Lung (tissue), 12 donors: Measurements from ENCODE around the gene RNH1. TPM values are rescaled to one million over a fixed set of nuclear protein-coding genes. Genes with fewer than 3 reads are reported as not detected.
"Not testable (repeated sequence)": the region's sequence is repeated elsewhere in the genome, so short reads cannot be mapped to it uniquely, and the experiment has no call there.

Experiments used
- ATAC-seq: fragments of 200-7000 bp; cut with Tn5 transposase; one replicate; pipeline ENCODE4 v1.9.1; 2020; ENCODE audit warnings: moderate number of reproducible peaks; ENCODE audit not compliant: insufficient read depth, low FRiP score
- DNase-seq, 3 donors: peaks; one replicate each; pipeline ENCODE4 v3.0.0-alpha.2; 2013 to 2017
- H3K27ac ChIP-seq, 2 donors: one replicate each; pipeline ENCODE4 v1.5.1; 2013; ENCODE audit warnings: mild to moderate bottlenecking in 2 of 2, moderate library complexity in 2 of 2, control low read depth in 1 of 2, inconsistent platforms in 1 of 2, low read depth in 1 of 2, low read length in 1 of 2
- H3K27me3 ChIP-seq, 3 donors: one replicate each; pipeline ENCODE4 v1.5.1; 2013; ENCODE audit warnings: low read length in 2 of 3; ENCODE audit not compliant: control insufficient read depth in 3 of 3, insufficient read depth in 3 of 3
- H3K36me3 ChIP-seq, 4 donors: one replicate each; pipeline ENCODE4 v1.5.1; 2013; ENCODE audit warnings: low read length in 4 of 4, mild to moderate bottlenecking in 1 of 4, moderate library complexity in 1 of 4; ENCODE audit not compliant: control insufficient read depth in 4 of 4, insufficient read depth in 4 of 4
- H3K4me1 ChIP-seq, 5 donors: one replicate each; pipeline ENCODE4 v1.5.1; 2013; ENCODE audit warnings: low read length in 5 of 5, mild to moderate bottlenecking in 2 of 5, moderate library complexity in 1 of 5; ENCODE audit not compliant: control insufficient read depth in 5 of 5, insufficient read depth in 5 of 5
- H3K4me3 ChIP-seq: one replicate; pipeline ENCODE4 v1.5.1; 2013; ENCODE audit warnings: mild to moderate bottlenecking, control low read depth, moderate library complexity
- H3K9ac ChIP-seq, 2 donors: one replicate each; pipeline ENCODE4 v1.5.1; 2013; ENCODE audit warnings: low read length in 2 of 2, control low read depth in 1 of 2; ENCODE audit not compliant: insufficient read depth in 1 of 2
- H3K9me3 ChIP-seq, 4 donors: one replicate each; pipeline ENCODE4 v1.5.1; 2013; ENCODE audit warnings: low read length in 3 of 4, mild to moderate bottlenecking in 1 of 4, moderate library complexity in 1 of 4; ENCODE audit not compliant: control insufficient read depth in 4 of 4, insufficient read depth in 3 of 4
- WGBS, 2 donors: extraction: QIAGEN DNeasy Blood & Tissue Kit; methylation state at CpG; one replicate each; pipeline ENCODE4 v1.1.7; 2013; 5-methylcytosine and 5-hydroxymethylcytosine counted together
- polyA plus RNA-seq, 2 donors: library from polyadenylated mRNA; stranded (reverse); fragments of 200-250 nt; gene quantifications; one replicate each; pipeline ENCODE4 v1.2.1, GENCODE V29; 2013
- total RNA-seq, 2 donors: library from RNA; depleted of rRNA in 1 of 2; stranded (reverse); fragments of >200 nt in 1 of 2; gene quantifications; one replicate each; pipeline ENCODE4 v1.2.1, GENCODE V29; 2014 to 2021
- TF ChIP-seq, protein P1 (sequence below): IDR thresholded peaks from 2 replicates; pipeline ENCODE4 v1.5.1; 2012; ENCODE audit warnings: mild to moderate bottlenecking; ENCODE audit errors: control extremely low read depth, extremely low read depth
- donor health status: control.
- donor health status: control.
- donor health status: Bipolar disorder and iron deficiency.
- donor health status: healthy.
- donor health status: DM: yes; HTN: yes; CAD: no.

RNH1 gene
- total and polyA plus RNA-seq, 4 donors: 152 to 315 (median 233) TPM

GRCh38 chr11:518463-519202, 11.6 kb upstream of the RNH1 start:
- Histone ChIP-seq H3K9me3 (no peaks in the 10 kb centered on the region), H3K36me3 (peaks cover 0 to 5% (median 0%) of the 10 kb centered on the region in 4 donors), H3K4me1 (no peaks in the 10 kb centered on the region), H3K9ac (no peak overlapping the region), H3K27me3 (no peaks in the 10 kb centered on the region), H3K27ac (peak overlapping the region; percentile 54 to 79), H3K4me3 (no peak overlapping the region)
- peak; percentile 59 to 80 (median 76) for DNase-seq
- WGBS, 2 donors: 7 to 16% methylated on average over 48 to 74 of the region's 74 CpGs
- ATAC-seq: peak; percentile 99
- TF ChIP-seq, protein P1, sequence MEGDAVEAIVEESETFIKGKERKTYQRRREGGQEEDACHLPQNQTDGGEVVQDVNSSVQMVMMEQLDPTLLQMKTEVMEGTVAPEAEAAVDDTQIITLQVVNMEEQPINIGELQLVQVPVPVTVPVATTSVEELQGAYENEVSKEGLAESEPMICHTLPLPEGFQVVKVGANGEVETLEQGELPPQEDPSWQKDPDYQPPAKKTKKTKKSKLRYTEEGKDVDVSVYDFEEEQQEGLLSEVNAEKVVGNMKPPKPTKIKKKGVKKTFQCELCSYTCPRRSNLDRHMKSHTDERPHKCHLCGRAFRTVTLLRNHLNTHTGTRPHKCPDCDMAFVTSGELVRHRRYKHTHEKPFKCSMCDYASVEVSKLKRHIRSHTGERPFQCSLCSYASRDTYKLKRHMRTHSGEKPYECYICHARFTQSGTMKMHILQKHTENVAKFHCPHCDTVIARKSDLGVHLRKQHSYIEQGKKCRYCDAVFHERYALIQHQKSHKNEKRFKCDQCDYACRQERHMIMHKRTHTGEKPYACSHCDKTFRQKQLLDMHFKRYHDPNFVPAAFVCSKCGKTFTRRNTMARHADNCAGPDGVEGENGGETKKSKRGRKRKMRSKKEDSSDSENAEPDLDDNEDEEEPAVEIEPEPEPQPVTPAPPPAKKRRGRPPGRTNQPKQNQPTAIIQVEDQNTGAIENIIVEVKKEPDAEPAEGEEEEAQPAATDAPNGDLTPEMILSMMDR: peak; percentile 97

DNA sequence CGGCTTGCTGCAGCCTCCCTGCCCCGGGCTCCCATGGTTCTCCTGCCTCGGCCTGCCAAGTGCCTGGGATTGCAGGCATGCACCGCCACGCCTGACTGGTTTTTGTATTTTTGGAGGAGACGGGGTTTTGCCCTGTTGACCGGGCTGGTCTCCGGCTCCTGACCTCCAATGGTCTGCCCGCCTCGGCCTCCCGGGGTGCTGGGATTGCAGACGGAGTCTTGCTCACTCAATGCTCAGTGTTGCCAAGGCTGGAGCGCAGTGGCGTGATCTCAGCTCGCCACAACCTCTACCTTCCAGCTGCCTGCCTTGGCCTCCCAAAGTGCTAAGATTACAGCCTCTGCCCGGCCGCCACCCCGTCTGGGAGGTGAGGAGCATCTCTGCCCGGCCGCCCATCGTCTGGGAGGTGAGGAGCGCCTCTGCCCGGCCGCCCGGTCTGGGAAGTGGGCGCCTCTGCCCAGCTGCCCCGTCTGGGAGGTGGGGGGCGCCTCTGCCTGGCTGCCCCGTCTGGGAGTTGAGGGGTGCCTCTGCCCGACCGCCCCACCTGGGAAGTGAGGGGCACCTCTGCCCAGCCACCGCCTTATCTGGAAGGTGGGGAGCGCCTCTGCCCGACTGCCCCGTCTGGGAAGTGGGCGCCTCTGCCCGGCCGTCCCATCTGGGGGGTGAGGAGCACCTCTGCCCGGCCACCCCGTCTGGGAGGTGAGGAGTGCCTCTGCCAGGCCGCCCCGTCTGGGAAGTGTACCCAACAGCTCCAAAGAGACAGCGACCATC, 10.1 kb upstream of the RNH1 start:
- not testable (repeated sequence) for H3K9ac ChIP-seq, H3K9me3 ChIP-seq, H3K27me3 ChIP-seq, H3K4me3 ChIP-seq, H3K4me1 ChIP-seq, H3K27ac ChIP-seq, DNase-seq, ATAC-seq, H3K36me3 ChIP-seq
- 97 to 98% methylated on average over 43 of the region's 43 CpGs for WGBS, 2 donors

GRCh38 chr11:516400-516799, 9.4 kb upstream of the RNH1 start:
- no peaks in the 10 kb centered on the region for H3K4me1 ChIP-seq
- no peak overlapping the region for H3K4me3 ChIP-seq
- peaks cover 0 to 5% (median 0%) of the 10 kb centered on the region in 4 donors for H3K36me3 ChIP-seq
- TF ChIP-seq, protein P1: no peak
- ATAC-seq (no peak), DNase-seq (no peak)
- WGBS, 2 donors: 95 to 99% methylated on average over 4 of the region's 4 CpGs
- H3K27ac ChIP-seq: no peak overlapping the region
- no peaks in the 10 kb centered on the region for H3K9me3 ChIP-seq
- H3K9ac ChIP-seq: no peak overlapping the region
- H3K27me3 ChIP-seq: no peaks in the 10 kb centered on the region

GRCh38 chr11:515131-515530, 8.1 kb upstream of the RNH1 start:
- ATAC-seq (no peak), DNase-seq (no peak)
- Histone ChIP-seq H3K36me3 (peaks cover 0 to 6% (median 1%) of the 10 kb centered on the region in 4 donors), H3K27me3 (no peaks in the 10 kb centered on the region), H3K27ac (no peak overlapping the region), H3K4me3 (no peak overlapping the region), H3K9ac (no peak overlapping the region), H3K4me1 (no peaks in the 10 kb centered on the region), H3K9me3 (no peaks in the 10 kb centered on the region)
- TF ChIP-seq, protein P1: no peak
- 91 to 95% methylated on average over 6 of the region's 6 CpGs for WGBS, 2 donors
